Ureter (tissue), 1 donor: ENCODE measurements around the gene TGFB2. TPM values are rescaled to one million over a fixed set of nuclear protein-coding genes. Genes with fewer than 3 reads are reported as not detected.
"Not testable (repeated sequence)": the region's sequence is repeated elsewhere in the genome, so short reads cannot be mapped to it uniquely, and the experiment has no call there.

Source experiments
- DNase-seq: peaks from one replicate; pipeline ENCODE4 v3.0.0-alpha.2; 2020; ENCODE audit warnings: low spot score
- total RNA-seq: library from RNA; stranded (reverse); gene quantifications from one replicate; pipeline ENCODE4 v1.2.4, GENCODE V29; 2023
- donor health status: DM: yes; HTN: yes; CAD: no.

TGFB2 gene
- total RNA-seq, result 17.4 TPM

- DNase-seq, result peak; percentile 54
These were observed at the start of gene TGFB2 for GRCh38 chr1:218344814-218345672. Gene TGFB2 (plus strand): TSS chr1:218345336. CDS start chr1:218346702, 1,366 bp downstream.

GRCh38 chr1:218296162-218296561, 49.0 kb upstream of the TGFB2 start:
- no peak for DNase-seq

- DNase-seq, result no peak
These were observed 47.7 kb upstream of the TGFB2 start for GRCh38 chr1:218297461-218297860.

- no peak for DNase-seq
These were observed 47.3 kb upstream of the TGFB2 start for GRCh38 chr1:218297867-218298266.

- DNase-seq, result no peak
These were observed 46.7 kb upstream of the TGFB2 start for GRCh38 chr1:218298398-218298797.

GRCh38 chr1:218299416-218299815, 45.7 kb upstream of the TGFB2 start:
- DNase-seq, result no peak

DNA sequence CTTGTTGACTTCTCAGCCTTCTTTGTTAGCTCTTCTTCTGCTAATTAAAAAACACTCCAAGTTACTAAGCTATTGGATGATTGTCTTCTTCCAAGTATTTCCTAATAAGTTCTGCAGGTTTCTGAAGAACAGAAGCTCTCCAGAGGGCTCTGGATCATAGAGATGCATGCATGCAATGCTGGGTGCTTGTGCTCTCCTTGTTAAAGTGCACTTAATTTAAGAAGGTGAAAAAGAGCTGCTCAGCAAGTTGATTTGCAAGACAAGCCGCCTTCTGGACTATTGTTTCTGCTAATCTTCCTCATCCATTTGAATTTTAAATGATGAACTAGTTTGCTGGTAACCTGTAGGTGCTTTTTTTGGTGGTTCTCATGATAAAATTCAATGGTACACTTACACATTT, 43.9 kb upstream of the TGFB2 start:
- DNase-seq, result no peak

DNA sequence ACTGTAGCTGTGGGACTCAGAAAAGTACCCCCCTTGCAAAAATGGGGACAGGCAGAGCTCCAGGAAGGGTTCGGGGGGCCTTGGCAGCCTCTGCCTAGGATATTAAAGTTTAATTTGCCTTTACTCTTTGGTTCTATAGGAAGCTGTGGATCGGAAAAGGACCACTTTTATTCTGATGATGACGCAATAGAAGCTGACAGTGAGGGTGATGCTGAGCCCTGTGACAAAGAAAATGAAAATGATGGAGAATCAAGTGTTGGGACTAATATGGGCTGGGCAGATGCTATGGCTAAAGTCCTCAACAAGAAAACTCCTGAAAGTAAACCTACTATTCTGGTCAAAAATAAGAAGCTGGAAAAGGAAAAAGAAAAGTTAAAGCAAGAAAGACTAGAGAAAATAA, 43.0 kb upstream of the TGFB2 start:
- DNase-seq, result no peak

DNA sequence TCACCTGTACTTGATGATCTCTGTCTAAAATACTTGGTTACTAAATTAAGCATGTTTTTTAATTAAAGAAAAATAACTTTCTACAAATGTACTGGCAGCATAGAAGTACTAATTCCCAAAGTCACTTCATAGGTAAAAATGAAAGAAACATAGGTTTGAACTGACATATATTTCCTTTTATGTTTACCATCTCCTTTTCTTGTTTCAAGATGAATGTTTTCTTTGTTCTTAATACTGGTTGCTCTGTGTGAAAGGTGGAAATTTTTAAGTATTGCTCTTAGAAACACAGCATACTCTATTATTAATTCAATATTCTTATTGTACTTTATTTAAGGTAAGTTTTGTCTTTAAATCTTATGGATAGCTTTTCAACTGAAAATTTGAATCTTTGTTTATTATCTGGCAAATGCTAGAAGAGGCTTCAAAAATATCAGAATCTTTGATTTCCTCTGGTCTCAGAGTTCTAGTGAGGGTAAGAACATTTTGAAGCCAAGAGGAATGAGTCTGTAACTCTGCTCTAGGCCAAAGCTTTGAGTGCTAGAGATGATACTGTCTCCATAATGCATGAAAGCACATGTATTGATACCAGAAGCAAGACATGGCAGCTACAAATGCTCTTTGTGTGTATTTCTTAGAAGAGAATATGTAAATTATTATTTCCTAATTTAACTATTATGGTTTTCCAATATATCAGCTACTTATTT, 41.8 kb upstream of the TGFB2 start:
- no peak for DNase-seq

- no peak for DNase-seq
These were observed 40.7 kb upstream of the TGFB2 start for GRCh38 chr1:218304281-218305039.

DNA sequence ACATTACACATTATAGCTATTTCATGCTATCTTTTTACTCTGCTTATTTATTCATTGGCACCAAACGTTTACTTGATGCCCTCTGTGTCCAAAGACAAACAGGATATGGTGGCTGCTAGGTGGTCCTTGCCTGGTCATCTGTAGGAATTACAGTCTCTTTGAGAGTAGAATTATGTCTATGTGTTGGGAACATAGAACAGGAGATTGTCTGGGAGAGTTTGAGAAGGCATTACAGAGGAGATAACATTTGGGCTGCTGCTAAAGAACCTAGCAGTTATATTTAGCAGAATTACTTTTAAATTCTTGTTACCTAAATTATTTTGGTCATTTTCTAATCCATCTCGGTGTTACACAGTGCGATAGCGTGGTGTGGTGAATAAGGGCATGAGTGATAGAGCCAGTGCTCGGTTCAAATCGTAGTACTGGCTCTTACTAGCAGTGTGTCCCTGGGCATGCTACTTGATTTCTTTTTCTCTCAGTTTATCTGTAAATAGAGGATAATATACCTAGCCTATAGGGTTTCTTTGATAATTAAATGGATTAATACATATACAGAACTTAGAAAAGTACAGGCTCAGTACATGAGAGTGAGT, 39.6 kb upstream of the TGFB2 start:
- DNase-seq, result no peak

- DNase-seq, result no peak
These were observed 32.6 kb upstream of the TGFB2 start for GRCh38 chr1:218312509-218312908.

DNA sequence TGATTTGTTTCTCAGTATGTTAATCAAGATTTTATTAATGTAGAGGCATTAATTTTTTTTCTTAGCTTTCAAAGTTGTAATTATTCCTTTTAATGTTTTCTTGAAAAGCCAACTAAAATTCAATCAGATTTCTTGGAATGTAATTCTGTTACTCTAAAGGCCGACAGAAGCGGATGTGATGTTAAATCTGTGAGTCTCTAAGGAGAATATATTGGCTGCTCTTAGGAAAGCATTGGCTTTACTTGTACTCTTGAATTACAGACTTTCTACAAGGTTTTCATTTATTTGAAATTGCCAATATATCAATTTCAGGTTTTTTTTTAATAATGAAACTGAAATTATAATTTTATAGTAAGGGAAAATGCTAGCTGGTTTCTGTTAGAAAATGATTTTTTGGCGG, 30.8 kb upstream of the TGFB2 start:
- DNase-seq, result no peak

DNA sequence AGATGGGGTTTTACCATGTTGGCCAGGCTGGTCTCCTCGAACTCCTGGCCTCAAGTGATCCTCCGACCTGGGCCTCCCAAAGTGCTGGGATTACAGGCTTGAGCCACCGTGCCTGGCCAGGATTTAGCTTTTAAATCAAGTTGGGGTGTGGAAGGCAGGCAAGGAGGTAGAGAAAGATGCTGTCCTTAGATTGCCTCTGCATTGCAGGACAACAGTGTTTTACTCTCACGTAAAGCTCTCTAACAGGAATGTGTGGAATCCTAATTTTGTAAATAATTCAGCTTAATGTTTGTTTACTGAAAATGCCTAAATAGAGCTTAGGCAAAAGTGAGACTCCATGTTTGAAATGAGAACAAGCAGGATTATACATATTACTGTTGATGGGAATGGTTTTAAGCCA, 29.5 kb upstream of the TGFB2 start:
- DNase-seq, result no peak

DNA sequence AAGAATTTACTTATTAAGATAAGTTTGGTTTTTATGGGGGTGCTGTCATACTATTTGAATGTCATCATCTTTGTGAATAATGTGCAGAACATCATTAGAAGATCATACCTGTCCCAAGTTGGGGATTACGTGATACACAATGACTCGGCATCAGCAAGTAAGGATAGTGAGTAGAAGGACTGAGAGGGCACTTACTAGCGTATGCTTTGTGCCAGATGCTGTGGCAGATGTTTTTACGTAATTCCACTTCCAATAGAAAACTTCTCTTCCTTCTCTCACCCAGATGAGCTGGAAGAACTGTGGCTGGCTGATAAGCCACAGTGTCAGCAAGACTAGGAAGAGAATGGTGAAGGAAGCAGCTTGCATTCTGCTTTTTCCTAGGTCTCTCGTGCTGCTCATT, 28.1 kb upstream of the TGFB2 start:
- DNase-seq, result no peak

- DNase-seq, result not testable (repeated sequence)
These were observed 25.0 kb upstream of the TGFB2 start for GRCh38 chr1:218320182-218320581.

- DNase-seq, result no peak
These were observed 22.4 kb upstream of the TGFB2 start for GRCh38 chr1:218322762-218323161.

DNA sequence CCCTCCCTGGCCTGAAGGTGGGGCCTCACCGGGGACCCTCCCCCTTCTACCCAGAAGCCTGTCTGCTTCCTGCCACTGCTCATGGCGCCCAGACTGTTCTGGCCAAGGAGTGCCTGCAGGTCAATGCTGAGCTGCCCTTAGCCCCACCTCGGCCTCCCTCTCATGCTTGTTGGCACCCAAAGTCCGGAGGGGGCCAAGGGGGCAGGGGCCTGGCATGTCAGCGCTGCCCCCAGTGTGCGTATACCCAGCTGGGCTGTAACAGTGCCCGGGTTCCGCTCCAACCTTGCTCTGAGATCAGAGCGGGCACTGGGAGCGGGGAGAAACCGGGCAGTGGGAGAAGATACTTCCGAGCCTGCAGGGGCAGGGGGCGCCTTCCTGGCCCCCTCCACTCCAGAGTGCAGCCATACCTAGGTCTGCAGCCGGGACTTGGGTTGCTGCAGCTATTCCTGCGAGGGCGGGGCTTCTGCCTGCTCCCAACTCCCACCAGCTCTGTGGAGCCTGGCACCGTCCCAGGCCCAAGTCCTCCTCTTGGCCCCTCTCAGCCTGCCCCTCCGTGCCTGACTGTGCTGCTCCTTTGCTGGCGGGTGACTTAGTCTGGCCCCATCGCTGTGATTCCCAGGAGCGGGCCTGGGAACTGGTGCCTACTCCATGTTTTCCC, 21.4 kb upstream of the TGFB2 start:
- no peak for DNase-seq

GRCh38 chr1:218324226-218324580, 20.9 kb upstream of the TGFB2 start:
- DNase-seq, result no peak

GRCh38 chr1:218328769-218329168, 16.4 kb upstream of the TGFB2 start:
- no peak for DNase-seq

- no peak for DNase-seq
These were observed 15.0 kb upstream of the TGFB2 start for GRCh38 chr1:218330043-218330623.
